ENCODE results near the gene PCP2.

PCP2 gene

DNA sequence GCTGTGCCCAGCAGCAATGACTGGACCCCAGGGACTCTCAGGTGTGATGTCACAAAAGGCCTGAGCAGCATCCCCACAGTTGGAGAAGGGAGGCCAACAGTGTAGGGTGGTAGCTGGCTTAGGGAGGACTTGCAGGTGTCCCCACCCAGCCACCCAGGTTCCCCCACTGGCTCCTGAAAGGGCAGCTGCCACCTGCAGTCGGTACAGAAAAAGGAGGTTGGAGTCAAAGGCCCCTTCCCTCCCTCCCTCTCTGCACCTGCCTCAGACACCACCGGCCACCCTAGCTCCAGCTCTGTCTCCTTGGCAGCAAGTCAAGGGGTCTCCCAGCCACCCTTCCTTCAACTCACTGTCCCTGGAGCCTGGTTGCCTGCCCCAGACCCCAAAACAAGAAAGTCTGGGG, at the start of gene PCP2:
Gene PCP2, minus strand, starts transcription at position 22 of the 400 bp plus-strand sequence. CDS start 262 bp downstream, outside the sequence.
- DNase-seq: no peak

DNA sequence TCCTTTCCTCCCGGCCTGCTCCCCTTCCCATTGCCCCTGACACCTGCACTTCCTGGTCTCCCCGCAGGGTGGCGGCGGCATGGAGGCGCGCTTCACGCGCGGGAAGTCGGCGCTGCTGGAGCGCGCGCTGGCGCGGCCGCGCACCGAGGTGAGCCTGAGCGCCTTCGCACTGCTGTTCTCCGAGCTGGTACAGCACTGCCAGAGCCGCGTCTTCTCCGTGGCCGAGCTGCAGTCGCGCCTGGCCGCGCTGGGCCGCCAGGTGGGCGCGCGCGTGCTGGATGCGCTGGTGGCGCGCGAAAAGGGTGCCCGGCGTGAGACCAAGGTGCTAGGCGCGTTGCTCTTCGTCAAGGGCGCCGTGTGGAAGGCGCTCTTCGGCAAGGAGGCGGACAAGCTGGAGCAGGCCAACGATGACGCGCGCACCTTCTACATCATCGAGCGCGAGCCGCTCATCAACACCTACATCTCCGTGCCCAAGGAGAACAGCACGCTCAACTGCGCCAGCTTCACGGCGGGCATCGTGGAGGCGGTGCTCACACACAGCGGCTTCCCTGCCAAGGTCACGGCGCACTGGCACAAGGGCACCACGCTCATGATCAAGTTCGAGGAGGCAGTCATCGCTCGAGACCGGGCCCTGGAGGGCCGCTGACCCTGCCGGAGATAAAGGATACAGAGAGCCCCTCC, 48.8 kb upstream of the PCP2 start:
- no peak for DNase-seq

DNA sequence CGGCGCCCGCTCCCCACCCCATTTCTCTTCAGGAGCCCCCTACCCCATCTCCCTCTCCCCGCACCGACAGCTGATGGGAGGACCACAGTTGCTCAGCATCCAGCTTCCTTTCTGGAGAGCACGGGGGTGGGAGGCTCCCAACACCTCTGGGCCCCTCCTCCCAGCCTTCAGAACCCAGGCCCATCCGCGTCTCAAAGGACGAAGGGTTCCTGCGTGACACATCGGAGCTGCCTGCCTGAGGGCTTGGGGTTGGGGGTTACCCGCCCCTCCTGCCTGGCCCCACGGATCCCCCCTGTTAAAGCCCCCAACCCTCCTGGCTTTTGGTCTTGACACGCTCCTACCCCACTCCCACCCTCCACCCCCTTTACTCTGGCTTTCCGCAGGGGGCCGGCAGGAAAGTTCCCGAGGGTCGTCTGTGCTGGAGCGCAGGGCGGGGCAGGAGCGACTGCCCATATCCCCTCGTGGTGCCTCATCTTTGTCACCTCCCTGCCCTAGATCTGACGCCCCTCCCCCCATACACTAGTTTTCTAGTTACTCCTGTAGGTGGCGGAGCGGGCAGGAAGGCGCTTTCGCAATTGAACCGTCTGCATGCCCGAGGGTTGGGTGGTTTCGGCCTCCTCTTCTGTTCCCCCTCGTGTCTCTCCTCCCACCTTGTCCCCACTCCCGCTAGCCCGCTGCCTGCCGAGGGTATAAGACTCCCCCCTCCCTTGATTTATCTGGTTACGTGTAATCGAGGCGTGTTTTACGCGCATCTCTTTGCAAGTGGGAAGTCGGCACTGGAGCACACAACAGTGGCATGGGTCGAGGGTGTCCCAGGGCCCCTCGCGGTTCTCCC, 48.0 kb upstream of the PCP2 start:
- DNase-seq: no peak

DNA sequence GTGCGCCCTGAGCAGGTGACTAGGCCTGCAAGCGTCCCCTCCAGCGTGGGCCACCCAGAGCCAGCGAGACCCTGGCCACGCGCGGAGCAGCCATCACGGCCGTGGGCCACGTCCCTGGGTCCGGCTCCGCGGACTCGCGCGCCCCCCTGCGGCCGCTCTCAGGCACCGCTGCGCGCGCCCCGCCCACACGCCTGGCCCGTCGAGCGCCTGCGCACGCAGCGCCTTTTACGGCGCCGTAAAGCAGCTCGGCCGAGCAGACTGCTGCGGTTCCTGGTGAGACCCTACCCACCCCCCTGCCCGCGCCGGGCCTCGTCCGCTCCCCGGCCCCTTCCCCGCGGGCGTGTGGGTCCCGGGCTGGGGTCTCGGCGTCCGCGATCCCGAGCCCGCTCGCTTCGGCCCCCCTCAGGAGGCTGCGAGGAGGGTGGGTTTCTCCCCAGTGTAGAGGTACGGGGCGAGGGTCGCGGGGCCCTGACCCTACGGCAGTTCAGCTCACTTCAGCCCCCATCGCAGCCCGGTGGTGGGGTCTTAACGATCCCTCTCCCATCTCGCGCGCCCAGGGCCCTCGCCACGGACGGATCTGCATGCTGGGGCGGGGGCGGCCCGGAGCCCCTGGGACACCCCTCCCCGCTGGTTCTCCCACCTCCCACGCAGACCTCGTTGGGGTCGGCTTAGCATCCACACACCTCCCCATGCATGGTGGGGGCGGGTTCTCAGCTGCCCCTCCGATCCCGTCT, 47.3 kb upstream of the PCP2 start, which contains the start of gene TRAPPC5:
Gene TRAPPC5, plus strand, starts transcription at position 228 of the 734 bp plus-strand sequence. CDS start 1,421 bp downstream, outside the sequence.
- peak; percentile 36 for DNase-seq

DNA sequence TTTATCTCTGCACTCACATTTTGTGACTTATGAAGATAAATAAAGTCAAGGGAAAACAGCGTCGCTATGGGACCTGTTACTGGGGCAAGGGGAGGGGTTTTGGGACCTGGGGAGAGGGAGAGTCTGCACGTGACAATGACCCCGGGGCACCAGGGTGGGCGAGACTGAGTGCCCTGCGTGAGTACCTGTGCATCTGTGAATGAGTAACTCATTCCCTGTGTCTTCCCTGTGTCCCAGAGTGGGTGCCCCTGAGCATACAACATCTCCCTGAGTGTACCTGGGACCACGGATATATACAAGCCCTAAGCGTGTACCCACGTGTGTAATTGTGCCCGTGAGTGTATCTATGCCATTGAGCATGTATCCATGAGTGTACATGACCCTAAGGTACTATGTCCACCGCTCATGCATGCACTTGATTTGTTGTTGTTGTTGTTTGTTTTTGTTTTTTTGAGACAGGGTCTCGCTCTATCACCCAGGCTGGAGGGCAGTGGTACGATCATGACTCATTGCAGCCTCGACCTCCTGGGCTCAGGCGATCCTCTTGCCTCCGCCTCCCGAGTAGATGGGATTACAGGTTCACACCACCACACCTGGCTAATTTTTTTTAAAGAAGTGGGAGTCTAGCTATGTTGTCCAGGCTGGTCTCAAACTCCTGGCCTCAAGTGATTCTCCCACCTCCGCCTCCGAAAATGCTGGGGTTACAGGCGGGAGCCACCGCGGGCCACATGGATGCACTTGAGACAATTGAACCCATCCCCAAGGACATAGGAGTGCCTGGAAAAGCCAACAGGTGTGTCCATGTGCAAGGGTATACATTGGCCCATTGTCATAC, 46.5 kb upstream of the PCP2 start:
- no peak for DNase-seq

DNA sequence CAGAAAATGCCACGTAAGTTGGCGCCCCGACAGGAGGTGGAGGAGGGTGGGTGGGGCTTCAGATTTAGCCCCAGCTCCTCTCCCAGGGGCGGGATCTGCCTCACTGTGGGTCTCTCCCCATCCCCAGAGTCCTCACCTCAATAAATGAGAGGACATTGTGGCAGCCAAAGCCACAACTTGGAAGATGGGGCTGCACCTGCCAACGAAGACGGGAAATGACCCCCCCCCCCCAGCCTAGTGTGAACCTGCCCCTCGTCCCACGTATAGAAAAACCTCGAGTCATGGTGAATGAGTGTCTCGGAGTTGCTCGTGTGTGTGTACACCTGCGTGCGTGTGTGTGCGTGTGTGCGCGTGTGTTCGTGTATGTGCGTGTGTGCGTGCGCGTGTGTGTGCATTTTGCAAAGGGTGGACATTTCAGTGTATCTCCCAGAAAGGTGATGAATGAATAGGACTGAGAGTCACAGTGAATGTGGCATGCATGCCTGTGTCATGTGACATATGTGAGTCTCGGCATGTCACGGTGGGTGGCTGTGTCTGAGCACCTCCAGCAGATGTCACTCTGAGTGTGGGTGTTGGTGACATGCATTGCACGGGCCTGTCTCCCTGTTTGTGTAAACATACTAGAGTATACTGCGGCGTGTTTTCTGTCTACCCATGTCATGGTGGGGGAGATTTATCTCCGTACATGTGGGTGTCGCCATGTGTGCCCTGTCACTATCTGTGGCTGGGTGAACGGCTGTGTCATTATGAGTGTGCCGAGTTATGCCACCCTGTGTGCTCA, 45.6 kb upstream of the PCP2 start:
- DNase-seq: no peak

DNA sequence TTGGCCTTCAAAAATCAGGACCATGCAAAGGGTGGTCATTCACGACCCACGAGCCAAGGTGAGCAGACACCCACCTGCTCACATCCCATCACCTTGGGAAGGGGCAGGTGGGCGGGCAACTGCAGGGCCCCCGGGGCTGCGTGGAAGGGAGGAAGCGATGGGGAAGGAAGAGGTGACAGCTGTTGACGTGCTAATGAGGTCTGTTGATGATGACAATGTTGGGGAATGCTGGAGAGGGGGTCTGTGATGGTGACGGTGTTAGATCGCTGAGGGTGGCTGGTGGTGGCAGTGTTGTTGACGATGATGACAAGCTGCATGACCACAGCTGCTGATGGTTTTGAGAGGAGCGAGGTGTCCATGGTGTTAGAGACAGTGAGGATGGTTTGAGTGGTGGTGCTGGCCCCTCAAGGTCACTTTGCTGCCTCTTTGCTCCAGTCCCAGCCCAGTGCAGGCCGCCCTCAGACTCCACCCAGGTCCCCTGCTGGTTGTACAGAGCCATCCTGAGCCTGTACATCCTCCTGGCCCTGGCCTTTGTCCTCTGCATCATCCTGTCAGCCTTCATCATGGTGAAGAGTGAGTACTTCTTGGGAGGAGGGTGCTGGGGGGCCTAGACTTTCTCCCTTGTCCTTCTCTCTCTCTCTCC, 44.3 kb upstream of the PCP2 start:
- no peak for DNase-seq

DNA sequence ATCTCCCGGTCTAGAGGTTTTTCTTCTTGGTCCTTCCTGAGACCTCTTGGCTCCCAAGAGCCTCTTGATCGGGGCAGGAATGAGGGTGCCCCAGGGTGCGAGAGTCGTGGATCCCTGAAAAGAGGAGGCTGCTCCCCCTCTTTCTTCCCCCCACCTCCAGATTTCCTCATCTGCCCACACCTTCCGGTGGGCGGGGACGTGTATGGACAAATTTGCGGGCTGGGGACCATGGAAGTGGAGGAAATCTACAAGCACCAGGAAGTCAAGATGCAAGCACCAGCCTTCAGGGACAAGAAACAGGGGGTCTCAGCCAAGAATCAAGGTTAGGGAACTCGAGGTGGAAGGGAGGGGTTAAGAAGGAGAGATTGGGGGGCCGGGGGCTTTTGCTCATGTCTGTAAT, 43.3 kb upstream of the PCP2 start, which contains the start of gene MCEMP1:
Gene MCEMP1, plus strand, starts transcription at position 237 of the 400 bp plus-strand sequence. Its CDS starts 31 bp downstream, at position 268.
- DNase-seq: no peak

DNA sequence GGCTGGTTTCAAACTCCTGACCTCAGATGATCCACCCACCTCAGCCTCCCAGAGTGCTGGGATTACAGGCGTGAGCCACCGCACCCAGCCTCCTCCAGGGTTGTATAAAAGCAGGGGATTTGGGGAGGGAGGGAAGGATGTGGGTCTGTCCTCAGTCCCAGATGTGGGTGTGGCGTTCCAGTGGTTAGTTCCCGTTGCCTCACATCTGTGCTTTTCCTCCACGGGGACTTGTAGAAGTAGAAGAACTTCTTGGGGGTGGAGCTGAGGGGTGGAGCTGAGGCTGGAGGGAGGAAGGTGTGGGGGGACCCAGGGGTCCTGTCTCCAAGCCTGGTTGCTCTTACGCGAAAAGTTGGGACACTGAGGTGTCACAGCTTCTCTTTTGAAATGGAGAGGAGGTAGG, 42.9 kb upstream of the PCP2 start:
- DNase-seq: no peak

DNA sequence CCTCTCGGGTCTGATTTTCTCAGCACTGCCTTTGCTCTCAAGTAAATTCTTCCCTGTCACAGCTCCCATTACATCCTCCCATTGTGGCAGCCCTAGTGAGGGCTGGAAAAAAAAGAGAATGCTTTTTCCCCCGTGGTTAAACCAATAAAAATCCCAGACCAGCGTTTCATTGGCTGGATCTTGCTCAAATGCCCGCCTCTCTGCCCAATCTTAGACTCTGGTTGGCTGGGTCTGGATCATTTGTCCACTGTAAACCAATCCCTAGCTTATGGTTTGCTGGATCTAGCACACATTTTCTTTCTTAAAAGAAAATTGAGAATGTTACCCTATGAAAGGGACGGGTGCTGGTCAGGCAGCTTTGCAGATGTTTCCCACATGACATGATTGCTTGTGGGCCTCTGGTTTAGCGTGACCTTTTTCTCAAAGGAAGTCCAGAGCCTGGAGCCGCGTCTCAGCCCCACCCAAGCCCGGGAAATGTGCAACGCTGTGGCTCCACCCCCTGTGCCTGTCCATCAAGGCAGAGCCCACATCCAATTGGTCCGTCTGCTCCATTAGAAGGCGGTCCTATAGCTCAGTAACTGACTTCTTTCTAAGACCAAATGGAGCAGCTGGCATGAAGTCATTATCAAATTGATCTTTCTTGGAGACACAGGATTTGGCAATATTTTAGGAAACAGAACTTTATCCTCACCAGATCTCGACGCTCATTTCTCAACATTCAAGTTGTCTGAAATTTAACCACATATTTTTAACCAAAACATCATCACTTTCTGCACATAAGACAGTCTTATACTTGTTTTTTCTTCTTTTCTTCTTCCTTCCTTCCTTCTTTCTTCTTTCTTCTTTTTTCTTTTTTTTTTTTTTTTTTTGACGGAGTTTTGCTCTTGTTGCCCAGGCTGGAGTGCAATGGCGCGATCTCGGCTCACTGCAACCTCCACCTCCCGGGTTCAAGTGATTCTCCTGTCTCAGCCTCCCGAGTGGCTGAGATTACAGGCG, 40.8 kb upstream of the PCP2 start:
- DNase-seq: no peak

DNA sequence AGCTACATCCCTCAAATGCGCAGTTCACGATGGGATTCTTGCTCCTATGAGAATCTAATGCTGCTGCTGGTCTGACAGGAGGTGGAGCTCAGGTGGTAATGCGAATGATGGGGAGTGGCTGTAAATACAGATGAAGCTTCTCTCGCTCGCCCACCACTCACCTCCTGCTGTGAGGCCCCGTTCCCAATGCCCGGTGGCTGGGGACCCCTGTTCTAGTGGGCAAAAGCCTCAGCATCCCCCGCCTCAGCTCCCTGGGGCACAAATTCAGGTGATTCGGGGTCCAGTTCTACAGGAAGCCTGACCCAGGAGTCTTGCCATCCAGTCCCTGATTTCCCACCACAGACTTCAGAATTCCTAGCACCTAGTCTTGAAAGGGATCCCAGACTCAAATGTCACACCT, 39.0 kb upstream of the PCP2 start:
- DNase-seq: no peak

DNA sequence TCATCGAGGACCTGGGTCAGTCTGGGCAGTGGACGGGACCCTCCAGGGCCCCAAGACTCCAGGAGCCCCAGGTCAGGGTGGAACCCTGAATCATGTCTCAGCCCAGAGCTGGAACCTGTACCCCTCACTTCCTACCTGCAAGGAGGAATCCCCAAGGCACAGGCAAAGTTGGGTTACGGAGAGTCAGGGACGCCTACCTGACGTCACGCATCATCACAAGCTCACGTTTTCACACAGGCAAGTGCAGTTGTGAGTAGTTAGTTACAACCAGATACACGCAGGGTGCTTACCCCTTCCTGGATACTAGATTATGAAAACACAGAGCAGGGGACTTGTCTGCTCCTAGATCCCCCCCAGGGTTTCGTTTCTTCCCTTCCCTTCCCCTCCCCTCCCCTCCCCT, 37.3 kb upstream of the PCP2 start:
- no peak for DNase-seq

DNA sequence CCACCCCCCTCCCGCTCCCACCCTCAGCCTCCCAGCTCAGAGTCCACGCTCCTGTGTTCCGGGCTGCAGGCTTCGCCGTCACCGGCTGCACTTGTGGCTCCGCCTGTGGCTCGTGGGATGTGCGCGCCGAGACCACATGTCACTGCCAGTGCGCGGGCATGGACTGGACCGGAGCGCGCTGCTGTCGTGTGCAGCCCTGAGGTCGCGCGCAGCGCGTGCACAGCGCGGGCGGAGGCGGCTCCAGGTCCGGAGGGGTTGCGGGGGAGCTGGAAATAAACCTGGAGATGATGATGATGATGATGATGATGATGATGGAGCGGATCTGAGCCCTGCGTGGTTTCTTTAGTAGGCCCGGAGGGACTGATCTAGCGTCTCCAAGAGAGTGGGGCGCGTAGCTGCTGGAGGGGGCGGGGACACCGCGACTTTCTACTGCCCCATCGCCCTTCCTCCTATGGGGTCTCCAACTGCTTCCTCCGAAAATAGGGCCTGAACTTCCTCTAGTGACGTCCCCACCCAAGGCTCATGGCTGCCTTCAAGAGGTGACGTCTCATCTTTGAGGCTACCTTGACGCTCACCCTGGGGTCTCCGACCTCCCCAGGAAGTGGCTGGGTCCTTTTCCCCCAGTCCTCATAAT, 36.7 kb upstream of the PCP2 start:
- DNase-seq: no peak

DNA sequence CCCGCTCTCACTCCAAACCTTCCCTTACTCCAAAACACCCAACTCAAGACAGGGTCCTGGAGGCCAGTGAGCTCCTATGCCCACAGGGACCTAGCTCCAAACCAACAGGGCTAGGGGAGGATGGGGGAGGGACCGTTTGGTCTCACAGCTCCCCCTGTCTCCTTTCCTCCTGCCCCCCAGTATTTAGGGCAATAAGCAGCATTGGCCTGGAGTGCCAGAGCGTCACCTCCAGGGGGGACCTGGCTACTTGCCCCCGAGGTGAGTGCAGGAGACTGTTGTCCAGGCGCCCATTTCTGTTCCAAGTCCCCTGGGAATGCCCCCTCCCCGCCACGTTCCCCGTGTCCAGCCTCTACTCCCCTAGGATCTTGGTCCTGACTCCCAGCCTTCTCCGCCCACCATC, 36.1 kb upstream of the PCP2 start:
- no peak for DNase-seq

DNA sequence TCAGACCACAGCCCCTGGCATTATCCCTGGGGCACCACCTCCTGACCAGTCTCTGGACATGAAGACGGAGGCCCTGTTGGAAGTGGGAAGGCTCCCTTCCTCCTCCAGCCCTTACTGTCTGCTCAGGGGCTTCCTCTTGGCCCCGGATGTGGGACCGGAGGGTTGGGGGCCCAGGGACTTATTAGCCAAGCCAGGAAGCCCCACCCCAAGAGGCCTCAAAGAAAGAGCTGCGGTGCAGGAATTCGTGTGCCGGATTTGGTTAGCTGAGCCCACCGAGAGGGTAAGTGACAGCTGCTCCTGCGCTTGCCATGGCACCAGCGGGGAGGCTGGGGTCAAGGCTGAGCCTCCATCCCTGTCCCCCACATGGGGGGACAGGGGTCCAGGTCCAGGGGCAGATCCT, 35.3 kb upstream of the PCP2 start, which contains the start of gene RETN:
Gene RETN, plus strand, starts transcription at position 208 of the 400 bp plus-strand sequence. CDS start 278 bp downstream, outside the sequence.
- DNase-seq: no peak

DNA sequence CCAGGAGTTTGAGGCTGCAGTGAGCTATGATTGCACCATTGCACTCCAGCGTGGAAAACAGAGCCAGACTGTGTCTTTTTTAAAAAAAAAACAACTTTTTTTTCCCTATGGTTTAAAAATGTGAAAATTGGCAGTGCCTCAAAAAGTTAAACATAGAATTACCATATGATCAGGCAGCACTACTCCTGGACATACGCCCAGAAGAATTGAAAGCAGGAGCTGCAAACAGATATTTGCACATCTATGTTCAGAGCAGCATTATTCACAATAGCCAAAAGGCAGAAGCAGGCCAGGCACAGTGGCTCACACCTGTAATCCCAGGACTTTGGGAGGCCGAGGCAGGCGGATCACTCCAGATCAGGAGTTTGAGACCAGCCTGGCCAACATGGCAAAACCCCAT, 31.6 kb upstream of the PCP2 start:
- no peak for DNase-seq

DNA sequence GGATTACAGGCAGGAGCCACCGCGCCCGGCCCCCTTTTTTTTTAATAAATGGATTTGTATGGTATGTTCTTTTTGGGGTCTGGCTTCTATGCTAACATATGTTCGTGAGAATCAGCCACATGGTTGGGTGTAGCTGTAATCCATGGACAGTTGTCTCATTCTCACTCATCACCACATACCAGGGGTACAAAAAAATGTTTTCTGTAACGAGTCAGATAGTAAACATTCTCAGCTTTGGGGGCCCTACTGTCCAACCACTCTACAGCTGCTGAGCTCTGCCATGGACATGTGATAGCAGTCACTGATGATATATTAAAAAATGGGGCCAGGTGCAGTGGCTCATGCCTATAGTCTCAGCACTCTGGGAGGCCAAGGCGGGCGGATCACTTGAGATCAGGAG, 30.2 kb upstream of the PCP2 start:
- no peak for DNase-seq

DNA sequence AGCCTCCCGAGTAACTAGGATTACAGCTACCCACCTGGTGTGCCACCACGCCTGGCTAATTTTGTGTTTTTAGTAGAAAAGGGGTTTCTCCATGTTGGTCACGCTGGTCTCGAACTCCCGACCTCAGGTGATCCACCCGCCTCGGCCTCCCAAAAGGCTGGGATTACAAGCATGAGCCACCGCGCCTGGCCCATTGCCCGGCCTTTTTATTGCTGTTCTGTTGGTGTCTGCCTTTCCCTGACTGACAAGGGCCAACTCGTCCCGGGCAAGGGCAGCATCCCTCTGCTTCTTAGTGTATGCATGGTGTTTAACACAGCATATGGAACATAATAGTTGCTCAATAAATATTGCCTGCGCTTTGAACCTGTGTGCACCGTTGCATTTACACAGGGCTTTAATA, 29.1 kb upstream of the PCP2 start:
- no peak for DNase-seq
